Neural crest cell (in vitro differentiated cells): ENCODE results near the gene DSE. TPM values are rescaled to one million over a fixed set of nuclear protein-coding genes. Genes with fewer than 3 reads are reported as not detected.

Experiments used
- DNase-seq: peaks from one replicate; pipeline ENCODE4 v3.0.0; 2021; ENCODE audit warnings: low read depth, mixed read lengths, low spot score
- H3K27ac Mint-ChIP-seq: one replicate; pipeline ENCODE4 v1.8.0; 2021; ENCODE audit warnings: mild to moderate bottlenecking, mixed read lengths; ENCODE audit not compliant: unreplicated experiment
- H3K27me3 Mint-ChIP-seq: 2 replicates; pipeline ENCODE4 v1.8.0; 2021; ENCODE audit warnings: low read depth, mild to moderate bottlenecking, mixed read lengths
- H3K36me3 Mint-ChIP-seq: 2 replicates; pipeline ENCODE4 v1.8.0; 2021; ENCODE audit warnings: low read depth, mild to moderate bottlenecking, mixed read lengths
- H3K4me1 Mint-ChIP-seq: 2 replicates; pipeline ENCODE4 v1.8.0; 2021; ENCODE audit warnings: mixed read lengths
- H3K4me3 Mint-ChIP-seq: one replicate; pipeline ENCODE4 v1.8.0; 2021; ENCODE audit warnings: mild to moderate bottlenecking, mixed read lengths
- H3K9me3 Mint-ChIP-seq: 2 replicates; pipeline ENCODE4 v1.8.0; 2021; ENCODE audit warnings: mixed read lengths
- total RNA-seq: library from RNA; stranded (reverse); gene quantifications from 2 replicates; pipeline ENCODE4 v1.2.1, GENCODE V29; 2021
- TF ChIP-seq, protein P1 (sequence below): fragments of 200-600 bp; sonication (generic); conservative IDR thresholded peaks from 2 replicates; pipeline ENCODE4 v1.5.0; 2021; ENCODE audit warnings: antibody characterized with exemption, mild to moderate bottlenecking

Gene DSE
- total RNA-seq, 1 donor from 2014 or later = 21.0 TPM

- no peaks in the 10 kb centered on the region for H3K9me3 Mint-ChIP-seq
- no peak overlapping the region for H3K4me3 Mint-ChIP-seq
- H3K36me3 Mint-ChIP-seq = no peaks in the 10 kb centered on the region
- TF ChIP-seq, protein P1, sequence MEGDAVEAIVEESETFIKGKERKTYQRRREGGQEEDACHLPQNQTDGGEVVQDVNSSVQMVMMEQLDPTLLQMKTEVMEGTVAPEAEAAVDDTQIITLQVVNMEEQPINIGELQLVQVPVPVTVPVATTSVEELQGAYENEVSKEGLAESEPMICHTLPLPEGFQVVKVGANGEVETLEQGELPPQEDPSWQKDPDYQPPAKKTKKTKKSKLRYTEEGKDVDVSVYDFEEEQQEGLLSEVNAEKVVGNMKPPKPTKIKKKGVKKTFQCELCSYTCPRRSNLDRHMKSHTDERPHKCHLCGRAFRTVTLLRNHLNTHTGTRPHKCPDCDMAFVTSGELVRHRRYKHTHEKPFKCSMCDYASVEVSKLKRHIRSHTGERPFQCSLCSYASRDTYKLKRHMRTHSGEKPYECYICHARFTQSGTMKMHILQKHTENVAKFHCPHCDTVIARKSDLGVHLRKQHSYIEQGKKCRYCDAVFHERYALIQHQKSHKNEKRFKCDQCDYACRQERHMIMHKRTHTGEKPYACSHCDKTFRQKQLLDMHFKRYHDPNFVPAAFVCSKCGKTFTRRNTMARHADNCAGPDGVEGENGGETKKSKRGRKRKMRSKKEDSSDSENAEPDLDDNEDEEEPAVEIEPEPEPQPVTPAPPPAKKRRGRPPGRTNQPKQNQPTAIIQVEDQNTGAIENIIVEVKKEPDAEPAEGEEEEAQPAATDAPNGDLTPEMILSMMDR = no peak
- H3K27ac Mint-ChIP-seq = no peak overlapping the region
- DNase-seq = no peak
- peaks cover 29% of the 10 kb centered on the region for H3K4me1 Mint-ChIP-seq
- no peaks in the 10 kb centered on the region for H3K27me3 Mint-ChIP-seq
Observed at GRCh38 chr6:116445102-116445501, 74.4 kb downstream of the DSE start.

DNA sequence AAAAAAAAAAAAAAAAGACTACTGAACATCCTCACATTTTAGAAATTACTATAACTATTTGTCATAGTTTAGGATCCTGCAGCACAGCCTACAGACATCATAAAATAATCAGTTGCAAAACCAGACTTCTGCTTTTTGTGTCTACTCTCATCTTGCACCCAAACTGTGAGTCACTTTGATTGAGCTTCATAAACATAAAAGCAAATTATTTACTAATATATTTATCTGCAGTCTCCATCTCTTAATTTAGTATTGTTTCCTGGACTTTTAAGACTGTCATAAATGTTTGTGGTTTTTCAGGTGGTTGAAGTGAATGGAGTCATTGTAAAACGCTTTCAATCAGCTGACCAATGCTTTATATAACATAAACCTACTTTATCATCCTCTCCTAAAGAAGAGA, 75.7 kb downstream of the DSE start:
- no peak for DNase-seq

GRCh38 chr6:116447052-116447451, 76.3 kb downstream of the DSE start:
- peaks cover 23% of the 10 kb centered on the region for H3K4me1 Mint-ChIP-seq
- DNase-seq = no peak

More for the DNA sequence above, 75.7 kb downstream of the DSE start:
- Mint-ChIP-seq H3K27ac (no peak overlapping the region), H3K27me3 (no peaks in the 10 kb centered on the region), H3K9me3 (no peaks in the 10 kb centered on the region), H3K4me3 (no peak overlapping the region), H3K36me3 (no peaks in the 10 kb centered on the region), H3K4me1 (peaks cover 26% of the 10 kb centered on the region)
- TF ChIP-seq, protein P1 = no peak

GRCh38 chr6:116447496-116448011, 76.8 kb downstream of the DSE start:
- H3K27me3 Mint-ChIP-seq = no peaks in the 10 kb centered on the region
- H3K36me3 Mint-ChIP-seq = no peaks in the 10 kb centered on the region
- no peaks in the 10 kb centered on the region for H3K9me3 Mint-ChIP-seq
- H3K27ac Mint-ChIP-seq = peak overlapping the region; percentile 59
- no peak for DNase-seq
- H3K4me1 Mint-ChIP-seq = peaks cover 18% of the 10 kb centered on the region
- H3K4me3 Mint-ChIP-seq = no peak overlapping the region
- TF ChIP-seq, protein P1 = no peak

More at GRCh38 chr6:116447052-116447451, 76.3 kb downstream of the DSE start:
- Mint-ChIP-seq H3K9me3 (no peaks in the 10 kb centered on the region), H3K27ac (no peak overlapping the region), H3K27me3 (no peaks in the 10 kb centered on the region), H3K36me3 (no peaks in the 10 kb centered on the region), H3K4me3 (no peak overlapping the region)
- TF ChIP-seq, protein P1 = no peak

GRCh38 chr6:116449565-116449964, 78.8 kb downstream of the DSE start:
- Mint-ChIP-seq H3K4me1 (peaks cover 5% of the 10 kb centered on the region), H3K36me3 (no peaks in the 10 kb centered on the region), H3K9me3 (no peaks in the 10 kb centered on the region), H3K4me3 (no peak overlapping the region), H3K27me3 (no peaks in the 10 kb centered on the region), H3K27ac (no peak overlapping the region)
- TF ChIP-seq, protein P1 = no peak
- DNase-seq = no peak
